ENCODE results near the gene ARIH1. TPM values are rescaled to one million over a fixed set of nuclear protein-coding genes. Genes with fewer than 3 reads are reported as not detected.
A peak's percentile ranks its signal among the peaks of the same experiment; 100 is the strongest.

Gene ARIH1
- total RNA-seq, 1 donor from 2014 or later: 204 TPM

- Mint-ChIP-seq H3K27ac (no peak overlapping the region), H3K36me3 (peaks cover 56% of the 10 kb centered on the region), H3K4me1 (no peaks in the 10 kb centered on the region), H3K27me3 (ENCODE audit: low read depth) (no peaks in the 10 kb centered on the region), H3K9me3 (peaks cover 15% of the 10 kb centered on the region), H3K4me3 (no peak overlapping the region)
- TF ChIP-seq, protein P1, sequence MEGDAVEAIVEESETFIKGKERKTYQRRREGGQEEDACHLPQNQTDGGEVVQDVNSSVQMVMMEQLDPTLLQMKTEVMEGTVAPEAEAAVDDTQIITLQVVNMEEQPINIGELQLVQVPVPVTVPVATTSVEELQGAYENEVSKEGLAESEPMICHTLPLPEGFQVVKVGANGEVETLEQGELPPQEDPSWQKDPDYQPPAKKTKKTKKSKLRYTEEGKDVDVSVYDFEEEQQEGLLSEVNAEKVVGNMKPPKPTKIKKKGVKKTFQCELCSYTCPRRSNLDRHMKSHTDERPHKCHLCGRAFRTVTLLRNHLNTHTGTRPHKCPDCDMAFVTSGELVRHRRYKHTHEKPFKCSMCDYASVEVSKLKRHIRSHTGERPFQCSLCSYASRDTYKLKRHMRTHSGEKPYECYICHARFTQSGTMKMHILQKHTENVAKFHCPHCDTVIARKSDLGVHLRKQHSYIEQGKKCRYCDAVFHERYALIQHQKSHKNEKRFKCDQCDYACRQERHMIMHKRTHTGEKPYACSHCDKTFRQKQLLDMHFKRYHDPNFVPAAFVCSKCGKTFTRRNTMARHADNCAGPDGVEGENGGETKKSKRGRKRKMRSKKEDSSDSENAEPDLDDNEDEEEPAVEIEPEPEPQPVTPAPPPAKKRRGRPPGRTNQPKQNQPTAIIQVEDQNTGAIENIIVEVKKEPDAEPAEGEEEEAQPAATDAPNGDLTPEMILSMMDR (IDR thresholded peaks at IDR 0.05; ENCODE audit: unreplicated experiment): no peak
- DNase-seq (ENCODE audit: low spot score in 2 of 2, unreplicated experiment in 2 of 2): no peak
Measured at GRCh38 chr15:72579814-72580213, 105.7 kb downstream of the ARIH1 start.

DNA sequence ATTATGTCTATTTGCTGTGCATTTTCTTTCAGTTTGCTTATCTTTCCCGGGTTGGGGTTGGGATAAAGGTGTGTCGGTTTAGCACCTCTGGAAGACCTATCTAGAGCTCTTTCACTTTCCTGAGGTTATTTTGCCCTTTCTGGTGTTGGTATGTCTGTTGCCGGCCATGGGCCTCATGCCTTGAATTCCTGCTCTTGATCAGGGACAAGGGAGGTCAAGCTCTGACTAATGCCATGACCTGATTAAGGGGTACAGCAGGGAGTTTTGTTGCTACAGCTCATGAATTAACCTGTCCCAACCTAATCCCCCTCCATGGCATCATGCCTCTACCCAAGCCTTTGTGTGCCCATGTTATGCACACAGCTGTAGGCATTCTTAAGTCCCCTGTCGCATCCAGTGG lies 109.9 kb downstream of the ARIH1 start:
- H3K27ac Mint-ChIP-seq: no peak overlapping the region

GRCh38 chr15:72585025-72585424 lies 110.9 kb downstream of the ARIH1 start:
- no peak for DNase-seq (ENCODE audit: low spot score in 2 of 2, unreplicated experiment in 2 of 2)
- TF ChIP-seq, protein P1 (IDR thresholded peaks at IDR 0.05; ENCODE audit: unreplicated experiment): no peak
- Mint-ChIP-seq H3K9me3 (no peaks in the 10 kb centered on the region), H3K27me3 (ENCODE audit: low read depth) (no peaks in the 10 kb centered on the region), H3K36me3 (peaks cover 36% of the 10 kb centered on the region), H3K27ac (peak overlapping the region; percentile 15), H3K4me1 (peaks cover 4% of the 10 kb centered on the region), H3K4me3 (no peak overlapping the region)

More for the DNA sequence above, 109.9 kb downstream of the ARIH1 start:
- DNase-seq (ENCODE audit: low spot score in 2 of 2, unreplicated experiment in 2 of 2): no peak
- Mint-ChIP-seq H3K36me3 (peaks cover 42% of the 10 kb centered on the region), H3K27me3 (ENCODE audit: low read depth) (no peaks in the 10 kb centered on the region), H3K9me3 (peaks cover 4% of the 10 kb centered on the region), H3K4me1 (peaks cover 4% of the 10 kb centered on the region), H3K4me3 (no peak overlapping the region)
- TF ChIP-seq, protein P1 (IDR thresholded peaks at IDR 0.05; ENCODE audit: unreplicated experiment): no peak

GRCh38 chr15:72585476-72586058 lies 111.4 kb downstream of the ARIH1 start:
- no peaks in the 10 kb centered on the region for H3K9me3 Mint-ChIP-seq
- no peak overlapping the region for H3K27ac Mint-ChIP-seq

GRCh38 chr15:72588096-72588495 lies 114.0 kb downstream of the ARIH1 start:
- H3K9me3 Mint-ChIP-seq: no peaks in the 10 kb centered on the region
- no peak overlapping the region for H3K4me3 Mint-ChIP-seq
- TF ChIP-seq, protein P1 (IDR thresholded peaks at IDR 0.05; ENCODE audit: unreplicated experiment): no peak
- H3K36me3 Mint-ChIP-seq: peaks cover 19% of the 10 kb centered on the region
- H3K27ac Mint-ChIP-seq: no peak overlapping the region
- DNase-seq (ENCODE audit: low spot score in 2 of 2, unreplicated experiment in 2 of 2): no peak
- H3K27me3 Mint-ChIP-seq (ENCODE audit: low read depth): no peaks in the 10 kb centered on the region
- peaks cover 4% of the 10 kb centered on the region for H3K4me1 Mint-ChIP-seq

More at GRCh38 chr15:72585476-72586058, 111.4 kb downstream of the ARIH1 start:
- Mint-ChIP-seq H3K4me1 (peaks cover 4% of the 10 kb centered on the region), H3K36me3 (peaks cover 31% of the 10 kb centered on the region), H3K4me3 (no peak overlapping the region), H3K27me3 (ENCODE audit: low read depth) (no peaks in the 10 kb centered on the region)
- DNase-seq (ENCODE audit: low spot score in 2 of 2, unreplicated experiment in 2 of 2): no peak
- TF ChIP-seq, protein P1 (IDR thresholded peaks at IDR 0.05; ENCODE audit: unreplicated experiment): no peak
